GM23338 (cell line): Measurements from ENCODE around the gene PSMB3. TPM values are rescaled to one million over a fixed set of nuclear protein-coding genes. Genes with fewer than 3 reads are reported as not detected.

Source experiments
- EZH2phosphoT487 ChIP-seq: fragments of 200-600 bp; sonication (generic); IDR thresholded peaks from one replicate; pipeline ENCODE4 v1.8.1; 2018; ENCODE audit warnings: antibody characterized with exemption; ENCODE audit not compliant: unreplicated experiment
- JUNB ChIP-seq: IDR thresholded peaks from one replicate; pipeline ENCODE4 v1.6.1; 2016; ENCODE audit warnings: antibody characterized with exemption; ENCODE audit not compliant: unreplicated experiment
- STAT1 ChIP-seq: IDR thresholded peaks from one replicate; pipeline ENCODE4 v1.6.1; 2016; ENCODE audit warnings: antibody characterized with exemption; ENCODE audit not compliant: unreplicated experiment
- ZNF114 ChIP-seq: fragments of 250-450 bp; sonication (Bioruptor Pico); IDR thresholded peaks from 2 replicates; pipeline ENCODE4 v1.5.0; 2020; ENCODE audit warnings: mild to moderate bottlenecking, moderate library complexity
- polyA plus RNA-seq: library from polyadenylated mRNA; unstranded; fragments of >200 nt; fragmentation: Nextera tagmentation; extraction: Ambion mirVana; gene quantifications from 2 replicates; pipeline ENCODE4 v1.2.1, GENCODE V29; 2016
- total RNA-seq: library from RNA; depleted of rRNA; stranded (reverse); fragments of >200 nt; shearing (Covaris generic); gene quantifications from 2 replicates; pipeline ENCODE4 v1.2.3, GENCODE V29; 2014
- TF ChIP-seq, protein P1 (sequence below): fragments of 250-450 bp; sonication (Bioruptor Pico); IDR thresholded peaks from 2 replicates; pipeline ENCODE4 v1.5.0; 2020; ENCODE audit warnings: mild to moderate bottlenecking, moderate library complexity
- TF ChIP-seq, protein P2 (sequence below): IDR thresholded peaks from one replicate; pipeline ENCODE4 v1.6.1; 2018; ENCODE audit warnings: antibody characterized with exemption; ENCODE audit not compliant: unreplicated experiment
- TF ChIP-seq, protein P3 (sequence below): IDR thresholded peaks from 2 replicates; pipeline ENCODE4 v1.6.1; 2016; ENCODE audit warnings: antibody characterized with exemption

Gene PSMB3
- total and polyA plus RNA-seq, 2 experiments from 2014 or later, result 250 to 523 TPM

DNA sequence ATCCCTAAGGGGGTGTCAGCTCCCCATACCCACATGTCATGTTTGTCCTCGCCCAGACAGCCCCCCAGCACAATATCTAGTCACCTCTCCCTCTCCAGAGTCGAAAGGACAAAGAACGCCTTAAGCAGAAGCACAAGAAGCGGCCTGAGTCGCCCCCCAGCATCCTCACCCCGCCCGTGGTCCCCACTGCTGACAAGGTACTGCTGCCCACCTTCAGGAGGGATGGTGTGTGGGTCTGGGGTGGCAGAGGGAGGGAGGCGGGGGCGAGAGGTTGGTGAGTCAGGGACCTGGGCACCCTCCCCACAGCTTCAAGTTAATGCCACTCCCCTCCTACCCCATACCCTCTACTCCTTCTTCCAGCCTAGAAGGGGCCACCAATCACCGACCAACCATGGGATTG is 39.9 kb upstream of the PSMB3 start (continued):
- TF ChIP-seq, protein P1, sequence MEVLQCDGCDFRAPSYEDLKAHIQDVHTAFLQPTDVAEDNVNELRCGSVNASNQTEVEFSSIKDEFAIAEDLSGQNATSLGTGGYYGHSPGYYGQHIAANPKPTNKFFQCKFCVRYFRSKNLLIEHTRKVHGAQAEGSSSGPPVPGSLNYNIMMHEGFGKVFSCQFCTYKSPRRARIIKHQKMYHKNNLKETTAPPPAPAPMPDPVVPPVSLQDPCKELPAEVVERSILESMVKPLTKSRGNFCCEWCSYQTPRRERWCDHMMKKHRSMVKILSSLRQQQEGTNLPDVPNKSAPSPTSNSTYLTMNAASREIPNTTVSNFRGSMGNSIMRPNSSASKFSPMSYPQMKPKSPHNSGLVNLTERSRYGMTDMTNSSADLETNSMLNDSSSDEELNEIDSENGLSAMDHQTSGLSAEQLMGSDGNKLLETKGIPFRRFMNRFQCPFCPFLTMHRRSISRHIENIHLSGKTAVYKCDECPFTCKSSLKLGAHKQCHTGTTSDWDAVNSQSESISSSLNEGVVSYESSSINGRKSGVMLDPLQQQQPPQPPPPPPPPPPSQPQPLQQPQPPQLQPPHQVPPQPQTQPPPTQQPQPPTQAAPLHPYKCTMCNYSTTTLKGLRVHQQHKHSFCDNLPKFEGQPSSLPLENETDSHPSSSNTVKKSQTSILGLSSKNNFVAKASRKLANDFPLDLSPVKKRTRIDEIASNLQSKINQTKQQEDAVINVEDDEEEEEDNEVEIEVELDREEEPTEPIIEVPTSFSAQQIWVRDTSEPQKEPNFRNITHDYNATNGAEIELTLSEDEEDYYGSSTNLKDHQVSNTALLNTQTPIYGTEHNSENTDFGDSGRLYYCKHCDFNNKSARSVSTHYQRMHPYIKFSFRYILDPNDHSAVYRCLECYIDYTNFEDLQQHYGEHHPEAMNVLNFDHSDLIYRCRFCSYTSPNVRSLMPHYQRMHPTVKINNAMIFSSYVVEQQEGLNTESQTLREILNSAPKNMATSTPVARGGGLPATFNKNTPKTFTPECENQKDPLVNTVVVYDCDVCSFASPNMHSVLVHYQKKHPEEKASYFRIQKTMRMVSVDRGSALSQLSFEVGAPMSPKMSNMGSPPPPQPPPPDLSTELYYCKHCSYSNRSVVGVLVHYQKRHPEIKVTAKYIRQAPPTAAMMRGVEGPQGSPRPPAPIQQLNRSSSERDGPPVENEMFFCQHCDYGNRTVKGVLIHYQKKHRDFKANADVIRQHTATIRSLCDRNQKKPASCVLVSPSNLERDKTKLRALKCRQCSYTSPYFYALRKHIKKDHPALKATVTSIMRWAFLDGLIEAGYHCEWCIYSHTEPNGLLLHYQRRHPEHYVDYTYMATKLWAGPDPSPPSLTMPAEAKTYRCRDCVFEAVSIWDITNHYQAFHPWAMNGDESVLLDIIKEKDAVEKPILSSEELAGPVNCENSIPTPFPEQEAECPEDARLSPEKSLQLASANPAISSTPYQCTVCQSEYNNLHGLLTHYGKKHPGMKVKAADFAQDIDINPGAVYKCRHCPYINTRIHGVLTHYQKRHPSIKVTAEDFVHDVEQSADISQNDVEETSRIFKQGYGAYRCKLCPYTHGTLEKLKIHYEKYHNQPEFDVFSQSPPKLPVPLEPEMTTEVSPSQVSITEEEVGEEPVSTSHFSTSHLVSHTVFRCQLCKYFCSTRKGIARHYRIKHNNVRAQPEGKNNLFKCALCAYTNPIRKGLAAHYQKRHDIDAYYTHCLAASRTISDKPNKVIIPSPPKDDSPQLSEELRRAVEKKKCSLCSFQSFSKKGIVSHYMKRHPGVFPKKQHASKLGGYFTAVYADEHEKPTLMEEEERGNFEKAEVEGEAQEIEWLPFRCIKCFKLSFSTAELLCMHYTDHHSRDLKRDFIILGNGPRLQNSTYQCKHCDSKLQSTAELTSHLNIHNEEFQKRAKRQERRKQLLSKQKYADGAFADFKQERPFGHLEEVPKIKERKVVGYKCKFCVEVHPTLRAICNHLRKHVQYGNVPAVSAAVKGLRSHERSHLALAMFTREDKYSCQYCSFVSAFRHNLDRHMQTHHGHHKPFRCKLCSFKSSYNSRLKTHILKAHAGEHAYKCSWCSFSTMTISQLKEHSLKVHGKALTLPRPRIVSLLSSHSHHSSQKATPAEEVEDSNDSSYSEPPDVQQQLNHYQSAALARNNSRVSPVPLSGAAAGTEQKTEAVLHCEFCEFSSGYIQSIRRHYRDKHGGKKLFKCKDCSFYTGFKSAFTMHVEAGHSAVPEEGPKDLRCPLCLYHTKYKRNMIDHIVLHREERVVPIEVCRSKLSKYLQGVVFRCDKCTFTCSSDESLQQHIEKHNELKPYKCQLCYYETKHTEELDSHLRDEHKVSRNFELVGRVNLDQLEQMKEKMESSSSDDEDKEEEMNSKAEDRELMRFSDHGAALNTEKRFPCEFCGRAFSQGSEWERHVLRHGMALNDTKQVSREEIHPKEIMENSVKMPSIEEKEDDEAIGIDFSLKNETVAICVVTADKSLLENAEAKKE, result no peak
- TF ChIP-seq, protein P2, sequence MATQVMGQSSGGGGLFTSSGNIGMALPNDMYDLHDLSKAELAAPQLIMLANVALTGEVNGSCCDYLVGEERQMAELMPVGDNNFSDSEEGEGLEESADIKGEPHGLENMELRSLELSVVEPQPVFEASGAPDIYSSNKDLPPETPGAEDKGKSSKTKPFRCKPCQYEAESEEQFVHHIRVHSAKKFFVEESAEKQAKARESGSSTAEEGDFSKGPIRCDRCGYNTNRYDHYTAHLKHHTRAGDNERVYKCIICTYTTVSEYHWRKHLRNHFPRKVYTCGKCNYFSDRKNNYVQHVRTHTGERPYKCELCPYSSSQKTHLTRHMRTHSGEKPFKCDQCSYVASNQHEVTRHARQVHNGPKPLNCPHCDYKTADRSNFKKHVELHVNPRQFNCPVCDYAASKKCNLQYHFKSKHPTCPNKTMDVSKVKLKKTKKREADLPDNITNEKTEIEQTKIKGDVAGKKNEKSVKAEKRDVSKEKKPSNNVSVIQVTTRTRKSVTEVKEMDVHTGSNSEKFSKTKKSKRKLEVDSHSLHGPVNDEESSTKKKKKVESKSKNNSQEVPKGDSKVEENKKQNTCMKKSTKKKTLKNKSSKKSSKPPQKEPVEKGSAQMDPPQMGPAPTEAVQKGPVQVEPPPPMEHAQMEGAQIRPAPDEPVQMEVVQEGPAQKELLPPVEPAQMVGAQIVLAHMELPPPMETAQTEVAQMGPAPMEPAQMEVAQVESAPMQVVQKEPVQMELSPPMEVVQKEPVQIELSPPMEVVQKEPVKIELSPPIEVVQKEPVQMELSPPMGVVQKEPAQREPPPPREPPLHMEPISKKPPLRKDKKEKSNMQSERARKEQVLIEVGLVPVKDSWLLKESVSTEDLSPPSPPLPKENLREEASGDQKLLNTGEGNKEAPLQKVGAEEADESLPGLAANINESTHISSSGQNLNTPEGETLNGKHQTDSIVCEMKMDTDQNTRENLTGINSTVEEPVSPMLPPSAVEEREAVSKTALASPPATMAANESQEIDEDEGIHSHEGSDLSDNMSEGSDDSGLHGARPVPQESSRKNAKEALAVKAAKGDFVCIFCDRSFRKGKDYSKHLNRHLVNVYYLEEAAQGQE, result no peak
- TF ChIP-seq STAT1 (no peak), EZH2phosphoT487 (no peak), ZNF114 (CRISPR knock-in tag) (no peak), JUNB (no peak)
- TF ChIP-seq, protein P3, sequence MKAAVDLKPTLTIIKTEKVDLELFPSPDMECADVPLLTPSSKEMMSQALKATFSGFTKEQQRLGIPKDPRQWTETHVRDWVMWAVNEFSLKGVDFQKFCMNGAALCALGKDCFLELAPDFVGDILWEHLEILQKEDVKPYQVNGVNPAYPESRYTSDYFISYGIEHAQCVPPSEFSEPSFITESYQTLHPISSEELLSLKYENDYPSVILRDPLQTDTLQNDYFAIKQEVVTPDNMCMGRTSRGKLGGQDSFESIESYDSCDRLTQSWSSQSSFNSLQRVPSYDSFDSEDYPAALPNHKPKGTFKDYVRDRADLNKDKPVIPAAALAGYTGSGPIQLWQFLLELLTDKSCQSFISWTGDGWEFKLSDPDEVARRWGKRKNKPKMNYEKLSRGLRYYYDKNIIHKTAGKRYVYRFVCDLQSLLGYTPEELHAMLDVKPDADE, result no peak
